ENCODE results near the gene CYREN.

Gene CYREN

DNA sequence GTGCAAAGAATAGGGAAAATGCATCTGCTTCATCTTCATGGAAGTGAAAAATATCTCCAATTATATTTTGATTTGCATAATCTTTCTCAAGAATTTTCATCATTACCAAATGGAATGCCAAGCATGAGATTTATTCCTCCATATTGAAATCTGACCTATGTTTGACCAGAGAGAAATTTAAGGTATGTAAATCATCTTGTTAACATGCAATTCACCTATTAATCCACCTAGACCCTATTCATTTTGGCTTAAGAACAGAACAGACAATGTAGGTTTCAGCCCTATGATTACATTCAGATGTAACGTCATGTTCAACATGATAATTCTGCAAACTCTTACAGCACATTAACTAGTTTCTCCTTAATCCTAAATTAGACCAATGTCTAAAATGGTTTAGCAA lies 53.4 kb downstream of the CYREN start:
- no peaks in the 10 kb centered on the region for H3K4me1 ChIP-seq (ENCODE audit: control insufficient read depth in 1 of 2, insufficient read depth in 2 of 2, low read length in 2 of 2)
- H3K36me3 ChIP-seq (ENCODE audit: control insufficient read depth in 1 of 2, insufficient read depth in 2 of 2, low read length in 2 of 2): no peaks in the 10 kb centered on the region
- no peaks in the 10 kb centered on the region for H3K27me3 ChIP-seq (ENCODE audit: low read depth, low read length)
- H3K4me3 ChIP-seq (ENCODE audit: low read depth in 1 of 2, low read length in 2 of 2): no peak overlapping the region
- H3K9me3 ChIP-seq (ENCODE audit: control insufficient read depth in 1 of 2, low read length in 2 of 2): peaks cover 0 to 2% of the 10 kb centered on the region in 2 donors
- no peak overlapping the region for H3K27ac ChIP-seq (ENCODE audit: low read length)
